Mucosa of descending colon (tissue), 3 donors: Measurements from ENCODE around the gene MCC. TPM values are rescaled to one million over a fixed set of nuclear protein-coding genes. Genes with fewer than 3 reads are reported as not detected.

Experiments used
- ATAC-seq: fragments of 200-7000 bp; cut with Tn5 transposase; one replicate; pipeline ENCODE4 v1.9.1; 2020; ENCODE audit warnings: mild to moderate bottlenecking, moderate library complexity
- DNase-seq, 3 donors: peaks; one replicate each; pipeline ENCODE4 v3.0.0-alpha.2; 2020
- H3K36me3 ChIP-seq: fragments of 200-600 bp; one replicate; pipeline ENCODE4 v1.8.0; 2021; ENCODE audit warnings: low read depth, mild to moderate bottlenecking
- H3K4me1 ChIP-seq: fragments of 200-600 bp; one replicate; pipeline ENCODE4 v1.8.0; 2021; ENCODE audit warnings: low read depth, mild to moderate bottlenecking
- H3K4me3 ChIP-seq: fragments of 200-600 bp; one replicate; pipeline ENCODE4 v1.8.0; 2021; ENCODE audit warnings: mild to moderate bottlenecking
- H3K9me3 ChIP-seq: fragments of 200-600 bp; one replicate; pipeline ENCODE4 v1.8.0; 2021; ENCODE audit warnings: mild to moderate bottlenecking
- CTCF ChIP-seq: fragments of 200-600 bp; IDR thresholded peaks from one replicate; pipeline ENCODE4 v1.8.0; 2022; ENCODE audit warnings: antibody characterized with exemption, mild to moderate bottlenecking
- intact Hi-C, 2 donors: fragments of 100-400 bp; cut with DNase I in 1 of 2; cut with micrococcal nuclease in 1 of 2; formaldehyde crosslinking; loops; one replicate each; pipeline versions ENCODE4 v1.11.0 to v1.11.1; 2022; cut with DNase I, micrococcal nuclease
- total RNA-seq, 3 donors: library from RNA; stranded (reverse); fragmentation: NEBNext Ultra II Directional in 2 of 3; extraction: Animal tissue kit (Norgen Biotek cat#: 25700) in 2 of 3; gene quantifications; one replicate each; pipeline versions ENCODE4 v1.2.1 to v1.2.4, GENCODE V29; 2021 to 2023
- donor health status: DM: no; HTN: no; CAD: no; lungs with moderate emphysema.
- donor health status: DM: no; HTN: no; CAD: no.
- donor health status: DM: no; HTN: yes; CAD: no.

Gene MCC
- total RNA-seq, 3 donors from 2014 or later, result 1.5 to 7.4 (median 4.4) TPM

GRCh38 chr5:113197456-113198200 lies 290.6 kb downstream of the MCC start:
- TF ChIP-seq CTCF, result no peak
- DNase-seq, result no peak
- intact Hi-C loops, result no loop called here
- H3K9me3 ChIP-seq, result no peaks in the 10 kb centered on the region
- no peaks in the 10 kb centered on the region for H3K4me1 ChIP-seq
- no peaks in the 10 kb centered on the region for H3K36me3 ChIP-seq
- H3K4me3 ChIP-seq, result no peak overlapping the region
- no peak for ATAC-seq

- Histone ChIP-seq H3K9me3 (no peaks in the 10 kb centered on the region), H3K4me1 (no peaks in the 10 kb centered on the region), H3K36me3 (no peaks in the 10 kb centered on the region), H3K4me3 (no peak overlapping the region)
- DNase-seq, result no peak
- no peak for ATAC-seq
- intact Hi-C loops, result no loop called here
- no peak for TF ChIP-seq CTCF
Measured at GRCh38 chr5:113195771-113196170, 292.5 kb downstream of the MCC start.

- no peak overlapping the region for H3K4me3 ChIP-seq
- intact Hi-C loops, result no loop called here
- H3K4me1 ChIP-seq, result no peaks in the 10 kb centered on the region
- no peak for ATAC-seq
- H3K9me3 ChIP-seq, result no peaks in the 10 kb centered on the region
- no peak for DNase-seq
- TF ChIP-seq CTCF, result no peak
- H3K36me3 ChIP-seq, result no peaks in the 10 kb centered on the region
Measured at GRCh38 chr5:113195251-113195650, 293.0 kb downstream of the MCC start.

GRCh38 chr5:113194591-113194990 lies 293.7 kb downstream of the MCC start:
- Histone ChIP-seq H3K4me3 (no peak overlapping the region), H3K9me3 (no peaks in the 10 kb centered on the region), H3K36me3 (no peaks in the 10 kb centered on the region), H3K4me1 (no peaks in the 10 kb centered on the region)
- ATAC-seq (no peak), DNase-seq (no peak)
- no peak for TF ChIP-seq CTCF
- intact Hi-C loops, result no loop called here

GRCh38 chr5:113194125-113194524 lies 294.1 kb downstream of the MCC start:
- ATAC-seq (no peak), DNase-seq (no peak)
- H3K36me3 ChIP-seq, result no peaks in the 10 kb centered on the region
- H3K4me3 ChIP-seq, result no peak overlapping the region
- no peak for TF ChIP-seq CTCF
- H3K4me1 ChIP-seq, result no peaks in the 10 kb centered on the region
- intact Hi-C loops, result no loop called here
- H3K9me3 ChIP-seq, result no peaks in the 10 kb centered on the region
